Measurements from ENCODE around the gene VPS52. TPM values are rescaled to one million over a fixed set of nuclear protein-coding genes. Genes with fewer than 3 reads are reported as not detected.
A peak's percentile ranks its signal among the peaks of the same experiment; 100 is the strongest.

Gene VPS52
- total RNA-seq, 3 donors from 2014 or later, result 58.2 to 82.6 (median 72.7) TPM

DNA sequence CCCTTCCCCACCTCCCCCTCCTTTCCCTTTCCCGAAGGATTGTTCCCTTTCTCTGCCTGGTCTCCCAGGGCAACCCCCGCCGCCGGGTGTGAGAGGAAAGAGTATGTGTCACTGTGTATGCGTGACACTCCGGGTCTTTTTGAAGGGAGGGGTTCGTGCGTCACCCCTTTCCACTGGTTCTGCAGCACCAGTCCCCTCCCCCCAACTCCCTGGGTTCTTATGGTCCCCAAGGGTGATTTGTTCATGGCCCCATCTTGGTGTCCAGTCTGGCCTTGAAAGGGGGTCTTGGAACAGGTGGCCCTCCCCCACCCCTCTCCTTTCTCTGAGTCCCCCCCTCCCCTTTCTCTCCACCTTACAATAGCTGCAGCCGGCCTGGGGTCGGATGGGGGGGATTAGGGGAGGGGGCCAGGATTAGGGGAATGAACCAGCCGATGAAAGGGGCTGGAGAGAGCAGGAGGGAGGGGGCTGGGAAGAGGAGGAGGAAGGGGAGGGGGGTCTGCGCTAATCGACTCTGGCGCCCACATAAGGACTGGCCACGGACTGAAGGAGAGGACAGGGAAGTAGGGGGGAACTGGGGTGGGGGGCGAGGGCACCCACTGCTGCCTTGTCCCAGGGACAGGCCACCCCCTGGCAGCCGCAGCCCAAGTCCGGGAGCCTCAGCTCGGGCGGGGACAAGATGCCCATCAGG, 64.7 kb downstream of the VPS52 start:
- Histone ChIP-seq H3K4me1 (ENCODE audit: low read depth) (peaks cover 25% of the 10 kb centered on the region), H3K36me3 (ENCODE audit: low read depth) (no peaks in the 10 kb centered on the region), H3K9me3 (no peaks in the 10 kb centered on the region), H3K4me3 (no peak overlapping the region)
- intact Hi-C loops (cut with DNase I, micrococcal nuclease), result no loop called here
- peak in 2 of 3 donors; percentile 50 to 63 for DNase-seq
- no peak for ATAC-seq
- TF ChIP-seq CTCF (IDR thresholded peaks at IDR 0.05), result no peak

DNA sequence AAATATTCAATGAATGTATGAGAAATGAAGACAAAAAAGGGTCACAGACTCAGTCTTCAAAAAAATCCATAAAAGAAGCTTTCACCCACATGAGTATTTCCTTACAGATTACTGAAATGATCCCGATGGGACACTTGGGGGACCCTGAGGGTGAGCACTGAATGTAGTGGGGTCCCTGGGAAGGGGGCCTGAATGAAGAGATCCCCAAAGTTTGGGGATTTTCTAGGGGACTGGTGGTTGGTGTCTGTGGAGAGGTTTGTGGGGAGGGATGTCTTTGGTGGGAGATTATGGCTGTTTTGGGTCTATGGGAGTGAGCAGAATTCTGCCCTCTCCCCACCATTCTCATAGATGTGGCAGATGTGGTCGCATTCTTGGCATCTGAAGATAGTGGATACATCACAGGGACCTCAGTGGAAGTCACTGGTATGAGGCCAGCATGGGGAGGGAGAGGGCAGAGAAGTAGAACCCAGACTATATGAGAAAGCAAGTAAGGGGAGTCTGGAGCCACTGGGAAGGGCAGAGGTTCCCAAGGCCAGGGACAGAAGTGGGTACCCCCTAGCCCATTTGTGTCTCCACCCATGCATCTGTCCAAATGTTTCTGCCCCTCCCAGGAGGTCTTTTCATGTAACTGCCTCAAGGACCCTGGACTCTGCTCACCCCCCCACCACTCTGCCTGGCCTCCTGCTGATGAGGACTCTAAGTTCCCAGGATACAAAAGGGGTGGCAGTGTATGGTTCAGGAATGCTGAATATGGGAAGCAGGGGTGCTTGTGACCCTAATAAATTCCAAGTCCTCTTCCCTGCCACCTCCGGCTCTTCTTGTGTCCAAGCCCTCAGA, 65.4 kb downstream of the VPS52 start:
- H3K4me1 ChIP-seq (ENCODE audit: low read depth), result peaks cover 33% of the 10 kb centered on the region
- DNase-seq (no peak), ATAC-seq (no peak)
- H3K9me3 ChIP-seq, result no peaks in the 10 kb centered on the region
- intact Hi-C loops (cut with DNase I, micrococcal nuclease), result no loop called here
- H3K36me3 ChIP-seq (ENCODE audit: low read depth), result no peaks in the 10 kb centered on the region
- no peak overlapping the region for H3K4me3 ChIP-seq
- TF ChIP-seq CTCF (IDR thresholded peaks at IDR 0.05), result no peak

DNA sequence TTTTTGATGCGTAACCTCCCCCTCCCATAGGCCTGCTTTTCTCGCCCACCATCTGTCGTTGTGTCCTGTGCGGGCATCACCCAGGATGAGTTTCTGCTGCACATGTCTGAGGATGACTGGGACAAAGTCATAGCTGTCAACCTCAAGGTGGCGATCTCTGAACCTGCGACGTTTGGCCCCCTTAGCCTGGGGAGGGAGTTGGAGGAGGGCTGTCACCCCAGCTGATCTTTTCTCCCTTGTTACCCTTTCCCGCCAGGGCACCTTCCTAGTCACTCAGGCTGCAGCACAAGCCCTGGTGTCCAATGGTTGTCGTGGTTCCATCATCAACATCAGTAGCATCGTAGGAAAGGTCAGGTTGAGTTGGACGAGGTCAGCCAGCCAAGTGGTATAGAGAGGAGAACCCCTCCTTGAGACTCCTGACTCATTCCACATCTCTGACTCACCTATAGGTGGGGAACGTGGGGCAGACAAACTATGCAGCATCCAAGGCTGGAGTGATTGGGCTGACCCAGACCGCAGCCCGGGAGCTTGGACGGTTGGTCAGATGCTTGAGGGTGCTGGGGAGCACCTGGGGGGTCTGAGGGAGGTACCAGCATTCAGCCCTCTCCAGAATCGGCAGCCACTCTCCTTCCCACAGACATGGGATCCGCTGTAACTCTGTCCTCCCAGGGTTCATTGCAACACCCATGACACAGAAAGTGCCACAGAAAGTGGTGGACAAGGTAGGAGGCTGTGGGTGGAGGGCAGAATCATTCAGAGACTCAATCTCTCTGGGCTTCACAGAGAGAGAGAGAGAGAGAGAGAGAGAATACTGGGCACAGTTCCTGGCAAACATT, 66.3 kb downstream of the VPS52 start:
- ATAC-seq, result no peak
- Histone ChIP-seq H3K36me3 (ENCODE audit: low read depth) (no peaks in the 10 kb centered on the region), H3K9me3 (no peaks in the 10 kb centered on the region), H3K4me1 (ENCODE audit: low read depth) (peaks cover 33% of the 10 kb centered on the region), H3K4me3 (no peak overlapping the region)
- intact Hi-C loops (cut with DNase I, micrococcal nuclease), result no loop called here
- no peak for TF ChIP-seq CTCF (IDR thresholded peaks at IDR 0.05)
- DNase-seq, result no peak

- intact Hi-C loops (cut with DNase I, micrococcal nuclease), result no loop called here
- ATAC-seq, result peak; percentile 74
- peak; percentile 97 to 98 (median 97) for DNase-seq
- Histone ChIP-seq H3K4me3 (peak within 1 kb of the TSS; percentile 57), H3K36me3 (ENCODE audit: low read depth) (no peaks in the 10 kb centered on the region), H3K4me1 (ENCODE audit: low read depth) (peaks cover 33% of the 10 kb centered on the region), H3K9me3 (no peaks in the 10 kb centered on the region)
- no peak for TF ChIP-seq CTCF (IDR thresholded peaks at IDR 0.05)
Observed at GRCh38 chr6:33204415-33205190, 67.1 kb downstream of the VPS52 start, which contains the start of gene HSD17B8. Gene HSD17B8, plus strand, starts transcription at chr6:33204655. Its CDS starts 14 bp downstream, at chr6:33204669.

DNA sequence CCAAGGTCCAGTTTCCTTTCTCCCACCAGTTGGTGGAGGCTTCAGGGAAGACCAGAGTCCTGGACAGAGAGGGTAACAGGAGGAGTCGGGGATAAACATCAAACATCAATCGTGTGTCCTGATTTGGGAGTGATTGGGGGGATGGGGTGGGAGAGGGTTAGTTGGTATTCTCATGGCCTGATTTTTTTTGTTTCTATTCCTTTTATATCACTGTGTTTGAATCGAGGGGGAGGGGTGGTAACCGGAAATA, 67.6 kb downstream of the VPS52 start:
- ATAC-seq (no peak), DNase-seq (no peak)
- intact Hi-C loops (cut with DNase I, micrococcal nuclease), result no loop called here
- no peak for TF ChIP-seq CTCF (IDR thresholded peaks at IDR 0.05)
- Histone ChIP-seq H3K9me3 (no peaks in the 10 kb centered on the region), H3K4me3 (peak overlapping the region; percentile 57), H3K36me3 (ENCODE audit: low read depth) (no peaks in the 10 kb centered on the region), H3K4me1 (ENCODE audit: low read depth) (peaks cover 36% of the 10 kb centered on the region)

All from mucosa of descending colon (tissue), 3 donors.